Ramos (cell line): ENCODE results near the gene ARHGEF40.

Source experiments
- in situ Hi-C: fragments of 300-500 bp; cut with MboI; formaldehyde crosslinking; loops from one replicate; pipeline ENCODE4 v1.14.3; 2022; ENCODE audit warnings: low sequenced_read_pairs; ENCODE audit not compliant: unreplicated experiment

ARHGEF40 gene

DNA sequence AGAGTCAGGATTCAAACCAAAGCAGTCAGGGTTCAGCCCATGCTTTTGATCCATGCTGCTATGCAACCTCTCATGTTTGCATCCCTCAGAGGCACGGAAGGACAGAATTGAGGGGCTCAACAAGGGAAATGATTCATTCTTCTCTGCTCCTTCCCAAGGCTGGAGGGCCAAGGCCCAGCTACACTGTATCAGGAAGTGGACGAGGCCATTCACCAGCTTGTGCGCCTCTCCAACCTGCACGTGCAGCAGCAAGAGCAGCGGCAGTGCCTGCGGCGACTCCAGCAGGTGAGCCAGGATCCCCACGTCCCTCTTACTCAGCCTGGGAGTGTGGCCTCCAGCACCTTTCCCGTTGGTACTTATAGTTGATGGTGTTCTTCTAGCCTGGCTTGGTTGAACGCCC lies 8.6 kb downstream of the ARHGEF40 start:
- in situ Hi-C loops, result no loop called here

- in situ Hi-C loops, result no loop called here
Measured at GRCh38 chr14:21081521-21082142, 11.5 kb downstream of the ARHGEF40 start.

- in situ Hi-C loops, result no loop called here
Measured at GRCh38 chr14:21083565-21084325, 13.6 kb downstream of the ARHGEF40 start.

- in situ Hi-C loops, result no loop called here
Measured at GRCh38 chr14:21084396-21084795, 14.3 kb downstream of the ARHGEF40 start.

DNA sequence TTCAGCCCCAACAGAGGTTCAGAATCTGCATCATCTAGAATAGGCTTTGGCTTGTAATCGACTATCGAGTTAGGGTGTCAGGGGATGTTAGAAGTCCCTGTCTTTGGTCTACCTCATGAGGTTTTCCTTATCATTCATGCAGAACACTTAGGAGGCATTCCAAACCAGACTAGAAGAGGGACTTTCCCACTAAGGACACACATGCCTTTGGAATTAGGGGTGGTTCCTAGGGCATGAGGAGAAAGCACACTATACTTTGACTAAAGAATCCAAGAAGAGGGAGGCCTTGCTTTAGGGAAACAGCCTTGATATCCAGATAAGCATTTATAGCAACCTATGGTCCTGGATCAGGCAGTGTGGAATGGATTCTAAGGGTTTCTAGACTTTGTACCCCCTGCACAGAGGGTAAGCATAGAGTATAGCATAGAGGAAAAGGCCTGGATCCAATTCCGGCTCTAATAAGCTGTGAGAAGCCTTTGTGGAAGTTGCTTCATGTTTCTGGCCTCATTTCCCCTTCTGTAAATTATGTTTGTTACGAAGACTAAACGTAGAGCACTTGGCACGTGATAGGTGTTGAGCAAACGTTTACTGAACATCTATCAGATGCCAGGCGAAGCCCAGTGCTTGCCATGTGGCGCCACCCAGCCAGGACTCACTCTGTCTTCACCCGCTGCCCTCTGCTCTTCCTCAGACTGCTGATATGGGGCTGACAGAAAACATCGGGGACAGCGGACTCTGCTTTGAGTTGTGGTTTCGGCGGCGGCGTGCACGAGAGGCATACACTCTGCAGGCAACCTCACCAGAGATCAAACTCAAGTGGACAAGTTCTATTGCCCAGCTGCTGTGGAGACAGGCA lies 15.1 kb downstream of the ARHGEF40 start:
- in situ Hi-C loops, result no loop called here

DNA sequence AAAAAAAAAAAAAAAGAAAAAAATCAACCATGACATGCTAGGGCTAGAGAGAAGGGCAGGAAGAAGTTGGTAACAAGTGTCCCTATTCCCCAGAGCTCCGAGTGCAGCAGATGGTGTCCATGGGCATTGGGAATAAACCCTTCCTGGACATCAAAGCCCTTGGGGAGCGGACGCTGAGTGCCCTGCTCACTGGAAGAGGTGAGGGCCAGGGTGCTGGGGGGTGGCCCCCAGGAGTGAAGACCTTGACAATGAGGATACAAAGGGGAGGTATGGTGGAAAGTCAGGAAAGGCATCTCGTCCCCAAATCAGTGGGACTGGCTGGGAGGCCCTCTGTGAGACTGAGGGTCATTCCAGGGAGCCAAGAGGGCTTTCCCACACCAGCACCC lies 16.8 kb downstream of the ARHGEF40 start:
- in situ Hi-C loops, result no loop called here

- in situ Hi-C loops, result no loop called here
Measured at GRCh38 chr14:21087294-21088091, 17.4 kb downstream of the ARHGEF40 start.

DNA sequence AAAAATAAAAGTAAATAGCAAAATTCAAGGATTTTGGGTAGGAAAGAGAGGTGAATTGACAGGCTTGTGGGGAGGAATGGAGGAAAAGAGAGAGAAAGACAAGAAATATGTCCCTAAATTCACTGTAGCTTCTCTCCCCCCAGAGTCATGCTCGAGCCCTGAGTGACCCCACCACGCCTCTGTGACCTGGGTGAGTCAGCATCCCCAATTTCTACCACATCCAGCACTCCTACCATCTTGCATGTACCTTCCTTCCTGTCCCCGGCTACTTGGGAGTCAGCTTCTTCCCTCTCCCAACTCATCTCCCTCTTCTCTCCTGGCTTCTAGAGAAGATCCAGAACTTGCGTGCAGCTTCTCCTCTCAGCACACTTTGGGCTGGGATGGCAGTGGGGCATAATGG lies 18.6 kb downstream of the ARHGEF40 start:
- in situ Hi-C loops, result no loop called here

DNA sequence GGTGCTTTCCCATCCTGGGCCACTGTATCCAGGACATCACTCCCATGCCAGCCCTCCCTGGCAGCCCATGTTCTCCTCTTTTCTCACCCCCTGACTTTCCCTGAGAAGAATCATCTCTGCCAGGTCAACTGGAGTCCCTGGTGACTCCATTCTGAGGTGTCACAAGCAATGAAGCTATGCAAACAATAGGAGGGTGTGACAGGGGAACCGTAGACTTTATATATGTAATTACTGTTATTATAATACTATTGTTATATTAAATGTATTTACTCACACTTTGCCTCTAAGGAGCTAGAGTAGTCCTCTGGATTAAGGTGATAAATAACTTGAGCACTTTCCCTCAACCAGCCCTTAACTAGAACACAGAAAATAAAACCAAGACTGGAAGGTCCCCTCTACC lies 19.2 kb downstream of the ARHGEF40 start:
- in situ Hi-C loops, result no loop called here

- in situ Hi-C loops, result loop anchor here (5.0 kb wide), 1 partner anchor 78 kb away; no protein-coding TSS in a partner anchor
Measured at GRCh38 chr14:21089877-21090193, 19.7 kb downstream of the ARHGEF40 start.

DNA sequence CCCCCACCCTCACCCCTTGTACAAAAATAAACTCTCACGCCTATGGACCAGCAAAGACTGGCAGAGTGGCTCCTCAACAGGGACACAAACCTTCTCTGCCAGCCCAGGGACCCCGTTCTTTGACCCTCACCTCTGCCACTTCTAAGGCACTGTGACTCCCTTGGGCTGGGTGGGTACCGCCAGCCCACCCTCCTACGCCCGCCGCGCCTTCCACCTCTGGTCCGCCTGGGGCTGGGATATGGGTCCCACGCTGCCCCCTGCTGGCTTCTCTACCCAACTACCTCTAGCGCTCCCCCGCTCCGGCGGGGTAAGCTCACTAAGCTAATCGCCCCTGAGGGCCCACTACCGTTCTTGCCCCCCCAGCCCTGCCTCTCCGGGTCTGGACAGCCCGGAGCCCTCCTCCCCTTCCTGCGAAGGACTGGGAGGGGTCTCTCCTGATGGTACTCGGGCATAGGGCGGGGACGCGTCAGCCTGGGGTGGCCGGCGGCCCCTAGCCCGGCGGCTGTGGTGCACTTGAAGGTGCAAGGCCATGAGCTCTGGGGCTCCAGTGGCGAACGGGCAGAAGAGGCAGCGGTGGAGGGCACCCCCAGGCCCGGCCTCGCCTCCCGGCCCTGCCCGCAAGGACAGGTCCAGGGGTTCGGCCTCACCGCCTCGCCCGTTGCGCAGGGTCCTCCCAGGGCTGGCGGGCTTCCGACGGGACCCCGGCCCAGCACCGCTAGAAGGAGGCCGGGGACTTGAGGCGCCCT lies 20.3 kb downstream of the ARHGEF40 start:
- in situ Hi-C loops, result loop anchor here (5.0 kb wide), 1 partner anchor 78 kb away; no protein-coding TSS in a partner anchor

- in situ Hi-C loops, result loop anchor here (5.0 kb wide), 1 partner anchor 79 kb away; no protein-coding TSS in a partner anchor
Measured at GRCh38 chr14:21090940-21091663, 21.0 kb downstream of the ARHGEF40 start.

DNA sequence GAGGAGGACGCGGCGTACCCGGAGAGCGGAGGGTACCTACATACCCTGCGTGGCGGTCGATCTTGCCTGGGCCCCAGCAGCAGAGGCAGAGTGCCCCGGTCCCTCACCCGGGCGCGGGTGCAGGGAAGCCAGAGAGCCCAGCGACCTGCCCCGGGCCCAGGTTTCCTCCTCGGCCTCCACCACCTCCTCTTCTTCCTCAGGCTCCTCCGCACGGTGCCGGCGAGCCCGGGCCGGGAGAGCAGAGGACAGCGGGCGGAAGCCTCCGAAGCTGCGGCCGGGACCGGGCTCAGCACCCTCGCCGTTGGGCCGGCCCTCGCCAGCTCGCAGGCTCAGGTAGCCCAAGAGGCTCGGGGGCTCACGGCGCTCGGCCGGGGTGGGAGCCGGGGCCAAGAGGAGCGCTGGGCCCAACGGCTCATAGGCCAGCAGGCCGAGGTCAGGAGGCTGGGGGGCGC lies 21.7 kb downstream of the ARHGEF40 start:
- in situ Hi-C loops, result loop anchor here (5.0 kb wide), 1 partner anchor 80 kb away; no protein-coding TSS in a partner anchor

GRCh38 chr14:21092273-21093011 lies 22.3 kb downstream of the ARHGEF40 start:
- in situ Hi-C loops, result loop anchor here (5.0 kb wide), 1 partner anchor 80 kb away; no protein-coding TSS in a partner anchor

- in situ Hi-C loops, result loop anchor here (5.0 kb wide), 1 partner anchor 81 kb away; no protein-coding TSS in a partner anchor
Measured at GRCh38 chr14:21093018-21093417, 22.9 kb downstream of the ARHGEF40 start.

- in situ Hi-C loops, result loop anchor here (5.0 kb wide), 1 partner anchor 82 kb away; no protein-coding TSS in a partner anchor
Measured at GRCh38 chr14:21093769-21094681, 23.9 kb downstream of the ARHGEF40 start.
